Measurements from ENCODE around the gene ACVRL1. TPM values are rescaled to one million over a fixed set of nuclear protein-coding genes. Genes with fewer than 3 reads are reported as not detected.
A peak's percentile ranks its signal among the peaks of the same experiment; 100 is the strongest.

Gene ACVRL1
- total and polyA plus RNA-seq, 9 of the 15 experiments (the other 6 are each of a cell fraction or from before 2014, with no cell fraction given), result 0.07 to 1.4 (median 0.30) TPM

DNA sequence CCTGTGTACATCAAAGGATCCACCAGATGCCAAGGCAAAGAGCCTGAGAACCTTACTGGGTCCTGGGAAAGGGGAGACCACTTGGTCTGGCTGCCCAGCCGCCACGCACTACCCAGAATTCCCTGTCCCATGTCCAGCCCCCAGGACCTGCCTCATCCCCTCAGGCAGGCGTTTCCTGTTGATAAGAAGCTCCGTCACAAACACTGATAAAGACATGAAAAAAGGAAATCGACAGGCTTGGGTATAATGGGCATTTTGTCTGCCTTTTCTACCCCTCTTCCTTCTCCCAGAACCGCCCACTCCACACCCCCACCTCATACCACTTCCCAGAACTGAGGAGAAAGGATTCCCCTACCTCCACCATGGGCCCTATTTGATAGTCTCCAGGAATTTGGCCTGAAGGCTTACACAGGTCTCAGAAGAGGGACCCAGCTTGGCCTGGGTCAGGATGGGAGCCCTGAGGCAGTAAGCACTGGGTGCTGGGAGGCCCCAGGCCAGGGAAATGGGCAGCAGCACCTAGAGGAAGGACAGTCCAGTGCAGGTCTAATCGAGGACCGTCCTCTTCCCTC, 18.8 kb downstream of the ACVRL1 start (continued):
- TF ChIP-seq, protein P1, sequence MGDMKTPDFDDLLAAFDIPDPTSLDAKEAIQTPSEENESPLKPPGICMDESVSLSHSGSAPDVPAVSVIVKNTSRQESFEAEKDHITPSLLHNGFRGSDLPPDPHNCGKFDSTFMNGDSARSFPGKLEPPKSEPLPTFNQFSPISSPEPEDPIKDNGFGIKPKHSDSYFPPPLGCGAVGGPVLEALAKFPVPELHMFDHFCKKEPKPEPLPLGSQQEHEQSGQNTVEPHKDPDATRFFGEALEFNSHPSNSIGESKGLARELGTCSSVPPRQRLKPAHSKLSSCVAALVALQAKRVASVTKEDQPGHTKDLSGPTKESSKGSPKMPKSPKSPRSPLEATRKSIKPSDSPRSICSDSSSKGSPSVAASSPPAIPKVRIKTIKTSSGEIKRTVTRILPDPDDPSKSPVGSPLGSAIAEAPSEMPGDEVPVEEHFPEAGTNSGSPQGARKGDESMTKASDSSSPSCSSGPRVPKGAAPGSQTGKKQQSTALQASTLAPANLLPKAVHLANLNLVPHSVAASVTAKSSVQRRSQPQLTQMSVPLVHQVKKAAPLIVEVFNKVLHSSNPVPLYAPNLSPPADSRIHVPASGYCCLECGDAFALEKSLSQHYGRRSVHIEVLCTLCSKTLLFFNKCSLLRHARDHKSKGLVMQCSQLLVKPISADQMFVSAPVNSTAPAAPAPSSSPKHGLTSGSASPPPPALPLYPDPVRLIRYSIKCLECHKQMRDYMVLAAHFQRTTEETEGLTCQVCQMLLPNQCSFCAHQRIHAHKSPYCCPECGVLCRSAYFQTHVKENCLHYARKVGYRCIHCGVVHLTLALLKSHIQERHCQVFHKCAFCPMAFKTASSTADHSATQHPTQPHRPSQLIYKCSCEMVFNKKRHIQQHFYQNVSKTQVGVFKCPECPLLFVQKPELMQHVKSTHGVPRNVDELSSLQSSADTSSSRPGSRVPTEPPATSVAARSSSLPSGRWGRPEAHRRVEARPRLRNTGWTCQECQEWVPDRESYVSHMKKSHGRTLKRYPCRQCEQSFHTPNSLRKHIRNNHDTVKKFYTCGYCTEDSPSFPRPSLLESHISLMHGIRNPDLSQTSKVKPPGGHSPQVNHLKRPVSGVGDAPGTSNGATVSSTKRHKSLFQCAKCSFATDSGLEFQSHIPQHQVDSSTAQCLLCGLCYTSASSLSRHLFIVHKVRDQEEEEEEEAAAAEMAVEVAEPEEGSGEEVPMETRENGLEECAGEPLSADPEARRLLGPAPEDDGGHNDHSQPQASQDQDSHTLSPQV (IDR thresholded peaks at IDR 0.05), result peak; percentile 92
- TF ChIP-seq ZNF41 (CRISPR knock-in tag; conservative IDR thresholded peaks at IDR 0.05), result no peak
- TF ChIP-seq, protein P2, sequence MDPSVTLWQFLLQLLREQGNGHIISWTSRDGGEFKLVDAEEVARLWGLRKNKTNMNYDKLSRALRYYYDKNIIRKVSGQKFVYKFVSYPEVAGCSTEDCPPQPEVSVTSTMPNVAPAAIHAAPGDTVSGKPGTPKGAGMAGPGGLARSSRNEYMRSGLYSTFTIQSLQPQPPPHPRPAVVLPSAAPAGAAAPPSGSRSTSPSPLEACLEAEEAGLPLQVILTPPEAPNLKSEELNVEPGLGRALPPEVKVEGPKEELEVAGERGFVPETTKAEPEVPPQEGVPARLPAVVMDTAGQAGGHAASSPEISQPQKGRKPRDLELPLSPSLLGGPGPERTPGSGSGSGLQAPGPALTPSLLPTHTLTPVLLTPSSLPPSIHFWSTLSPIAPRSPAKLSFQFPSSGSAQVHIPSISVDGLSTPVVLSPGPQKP (CRISPR knock-in tag; IDR thresholded peaks at IDR 0.05), result no peak
- no peak for TF ChIP-seq RBM14 (IDR thresholded peaks at IDR 0.05; ENCODE audit: borderline replicate concordance, insufficient read depth, low read depth, low read length)
- peak; percentile 65; the same call in 1 of the 2 replicates for TF ChIP-seq LEF1 (IDR thresholded peaks at IDR 0.05)
- no peak for TF ChIP-seq RBM39 (optimal IDR thresholded peaks at IDR 0.05; ENCODE audit: low read depth, low read length)
- TF ChIP-seq EP300 (IDR thresholded peaks at IDR 0.05; ENCODE audit: low read length), result peak; percentile 84
- TF ChIP-seq, protein P3, sequence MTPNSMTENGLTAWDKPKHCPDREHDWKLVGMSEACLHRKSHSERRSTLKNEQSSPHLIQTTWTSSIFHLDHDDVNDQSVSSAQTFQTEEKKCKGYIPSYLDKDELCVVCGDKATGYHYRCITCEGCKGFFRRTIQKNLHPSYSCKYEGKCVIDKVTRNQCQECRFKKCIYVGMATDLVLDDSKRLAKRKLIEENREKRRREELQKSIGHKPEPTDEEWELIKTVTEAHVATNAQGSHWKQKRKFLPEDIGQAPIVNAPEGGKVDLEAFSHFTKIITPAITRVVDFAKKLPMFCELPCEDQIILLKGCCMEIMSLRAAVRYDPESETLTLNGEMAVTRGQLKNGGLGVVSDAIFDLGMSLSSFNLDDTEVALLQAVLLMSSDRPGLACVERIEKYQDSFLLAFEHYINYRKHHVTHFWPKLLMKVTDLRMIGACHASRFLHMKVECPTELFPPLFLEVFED (CRISPR knock-in tag; conservative IDR thresholded peaks at IDR 0.05), result 0 out of 2 replicates have a peak, but pooled peaks have one; percentile 34
- TF ChIP-seq FIP1L1 (IDR thresholded peaks at IDR 0.05; ENCODE audit: low read depth, low read length, poor library complexity, severe bottlenecking), result no peak
- 0 out of 2 replicates have a peak, but pooled peaks have one; percentile 30 for TF ChIP-seq POLR2G (IDR thresholded peaks at IDR 0.05; ENCODE audit: low read depth, low read length)
- TF ChIP-seq ZKSCAN8 (CRISPR knock-in tag; IDR thresholded peaks at IDR 0.05), result 0 out of 2 replicates have a peak, but pooled peaks have one; percentile 47
- TF ChIP-seq, protein P4, sequence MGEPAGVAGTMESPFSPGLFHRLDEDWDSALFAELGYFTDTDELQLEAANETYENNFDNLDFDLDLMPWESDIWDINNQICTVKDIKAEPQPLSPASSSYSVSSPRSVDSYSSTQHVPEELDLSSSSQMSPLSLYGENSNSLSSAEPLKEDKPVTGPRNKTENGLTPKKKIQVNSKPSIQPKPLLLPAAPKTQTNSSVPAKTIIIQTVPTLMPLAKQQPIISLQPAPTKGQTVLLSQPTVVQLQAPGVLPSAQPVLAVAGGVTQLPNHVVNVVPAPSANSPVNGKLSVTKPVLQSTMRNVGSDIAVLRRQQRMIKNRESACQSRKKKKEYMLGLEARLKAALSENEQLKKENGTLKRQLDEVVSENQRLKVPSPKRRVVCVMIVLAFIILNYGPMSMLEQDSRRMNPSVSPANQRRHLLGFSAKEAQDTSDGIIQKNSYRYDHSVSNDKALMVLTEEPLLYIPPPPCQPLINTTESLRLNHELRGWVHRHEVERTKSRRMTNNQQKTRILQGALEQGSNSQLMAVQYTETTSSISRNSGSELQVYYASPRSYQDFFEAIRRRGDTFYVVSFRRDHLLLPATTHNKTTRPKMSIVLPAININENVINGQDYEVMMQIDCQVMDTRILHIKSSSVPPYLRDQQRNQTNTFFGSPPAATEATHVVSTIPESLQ (CRISPR knock-in tag; IDR thresholded peaks at IDR 0.05), result no peak
- peak; percentile 81; the same call in 1 of the 2 replicates for TF ChIP-seq ZNF589 (CRISPR knock-in tag; IDR thresholded peaks at IDR 0.05; ENCODE audit: low read depth)
- TF ChIP-seq, protein P5, sequence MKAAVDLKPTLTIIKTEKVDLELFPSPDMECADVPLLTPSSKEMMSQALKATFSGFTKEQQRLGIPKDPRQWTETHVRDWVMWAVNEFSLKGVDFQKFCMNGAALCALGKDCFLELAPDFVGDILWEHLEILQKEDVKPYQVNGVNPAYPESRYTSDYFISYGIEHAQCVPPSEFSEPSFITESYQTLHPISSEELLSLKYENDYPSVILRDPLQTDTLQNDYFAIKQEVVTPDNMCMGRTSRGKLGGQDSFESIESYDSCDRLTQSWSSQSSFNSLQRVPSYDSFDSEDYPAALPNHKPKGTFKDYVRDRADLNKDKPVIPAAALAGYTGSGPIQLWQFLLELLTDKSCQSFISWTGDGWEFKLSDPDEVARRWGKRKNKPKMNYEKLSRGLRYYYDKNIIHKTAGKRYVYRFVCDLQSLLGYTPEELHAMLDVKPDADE (conservative IDR thresholded peaks at IDR 0.05; ENCODE audit: control insufficient read depth, low read depth, low read length), result peak; percentile 79; the same call in 1 of the 2 replicates
- no peak for TF ChIP-seq ARID2 (IDR thresholded peaks at IDR 0.05)
- no peak for TF ChIP-seq PURB (CRISPR knock-in tag; IDR thresholded peaks at IDR 0.05; ENCODE audit: low read depth)
